Stomach (tissue), 9 donors: ENCODE measurements around the gene OXA1L. TPM values are rescaled to one million over a fixed set of nuclear protein-coding genes. Genes with fewer than 3 reads are reported as not detected.

ENCODE experiments used
- DNase-seq, 2 donors: peaks; one replicate each; pipeline versions ENCODE4 v3.0.0 to v3.0.0-alpha.2; 2013 to 2019
- H3K27ac ChIP-seq, 5 donors: fragments of 200-600 bp in 4 of 5; sonication (generic) in 4 of 5; one replicate each; pipeline ENCODE4 v1.5.1; 2013 to 2019; ENCODE audit warnings: mild to moderate bottlenecking in 1 of 5, moderate library complexity in 1 of 5
- H3K27me3 ChIP-seq, 3 donors: fragments of 200-600 bp; sonication (generic); one replicate each; pipeline ENCODE4 v1.5.1; 2017 to 2019; ENCODE audit warnings: mixed run types in 1 of 3
- H3K36me3 ChIP-seq, 4 donors: fragments of 200-600 bp; sonication (generic); 1 replicate in 3 of 4; 2 replicates in 1 of 4; pipeline ENCODE4 v1.5.1; 2016 to 2019
- H3K4me1 ChIP-seq, 4 donors: fragments of 200-600 bp; sonication (generic); one replicate each; pipeline ENCODE4 v1.5.1; 2016 to 2019
- H3K4me3 ChIP-seq, 4 donors: fragments of 200-600 bp; sonication (generic) in 3 of 4; one replicate each; pipeline ENCODE4 v1.5.1; 2016 to 2019; ENCODE audit warnings: mild to moderate bottlenecking in 1 of 4
- H3K9me3 ChIP-seq, 4 donors: fragments of 200-600 bp; sonication (generic); one replicate each; pipeline ENCODE4 v1.5.1; 2016 to 2019
- CTCF ChIP-seq, 7 experiments: fragments of 450-650 bp in 4 of 7; fragments of 200-600 bp in 3 of 7; sonication (generic) in 3 of 7; IDR thresholded peaks; one replicate each; pipeline ENCODE4 v1.5.1; 2016 to 2019; ENCODE audit warnings: antibody characterized with exemption in 7 of 7, control low read depth in 2 of 7, mild to moderate bottlenecking in 1 of 7
- EP300 ChIP-seq: sonication (generic); formaldehyde crosslinking; IDR thresholded peaks from one replicate; pipeline ENCODE4 v1.6.1; 2017; ENCODE audit warnings: antibody characterized with exemption
- POLR2A ChIP-seq, 4 donors: fragments of 450-650 bp; IDR thresholded peaks; one replicate each; pipeline ENCODE4 v1.6.1; 2016; ENCODE audit warnings: antibody characterized with exemption in 4 of 4, control low read depth in 2 of 4, mild to moderate bottlenecking in 1 of 4, moderate library complexity in 1 of 4
- POLR2AphosphoS5 ChIP-seq, 3 donors: sonication (generic); formaldehyde crosslinking; IDR thresholded peaks; one replicate each; pipeline ENCODE4 v1.6.1; 2016; ENCODE audit warnings: antibody characterized with exemption in 3 of 3
- WGBS, 5 donors: extraction: QIAGEN DNeasy Blood & Tissue Kit in 3 of 5; methylation state at CpG; one replicate each; pipeline versions ENCODE4 v1.1.5 to v1.1.7; 2013 to 2018; 5-methylcytosine and 5-hydroxymethylcytosine counted together
- intact Hi-C: fragments of 100-400 bp; cut with DNase I; formaldehyde crosslinking; loops from one replicate; pipeline ENCODE4 v1.15.1; 2023; ENCODE audit warnings: low total_unique reads
- polyA plus RNA-seq, 3 donors: library from polyadenylated mRNA; stranded (reverse); fragments of 200-250 nt; gene quantifications; one replicate each; pipeline ENCODE4 v1.2.3, GENCODE V29; 2013
- total RNA-seq, 5 donors: library from RNA; depleted of rRNA; stranded (reverse); fragments of >200 nt; gene quantifications; one replicate each; pipeline versions ENCODE4 v1.1.0 to v1.2.3, GENCODE V29; 2014 to 2016
- donor health status: healthy with polysubstance abuse.
- donor health status: Bipolar disorder and iron deficiency.
- donor health status: healthy.

Gene OXA1L
- total and polyA plus RNA-seq, 8 donors = 46.7 to 119 (median 76.0) TPM

- Histone ChIP-seq H3K9me3 (no peaks in the 10 kb centered on the region), H3K36me3 (peaks cover 37 to 76% (median 69%) of the 10 kb centered on the region in 4 donors), H3K4me3 (no peak overlapping the region), H3K27ac (no peak overlapping the region), H3K4me1 (peaks cover 12 to 26% (median 19%) of the 10 kb centered on the region in 4 donors), H3K27me3 (no peaks in the 10 kb centered on the region)
- intact Hi-C loops = no loop called here
- 76 to 87% (median 83%) methylated on average over 8 of the region's 8 CpGs for WGBS, 5 donors
- no peak for DNase-seq
- TF ChIP-seq POLR2AphosphoS5 (IDR thresholded peaks at IDR 0.05) = no peak
- TF ChIP-seq POLR2A (IDR thresholded peaks at IDR 0.05) = no peak
- no peak for TF ChIP-seq EP300
- TF ChIP-seq CTCF (IDR thresholded peaks at IDR 0.05) = no peak
Measured at GRCh38 chr14:22770481-22771187, 4.1 kb downstream of the OXA1L start.

GRCh38 chr14:22772725-22773124, 6.2 kb downstream of the OXA1L start:
- Histone ChIP-seq H3K4me1 (peaks cover 6 to 21% (median 9%) of the 10 kb centered on the region in 4 donors), H3K4me3 (no peak overlapping the region), H3K27me3 (no peaks in the 10 kb centered on the region), H3K36me3 (peaks cover 37 to 84% (median 71%) of the 10 kb centered on the region in 4 donors), H3K9me3 (no peaks in the 10 kb centered on the region), H3K27ac (no peak overlapping the region)
- intact Hi-C loops = no loop called here
- no peak for DNase-seq
- 89 to 100% (median 98%) methylated on average over 1 of the region's 1 CpG for WGBS, 5 donors
- TF ChIP-seq EP300 (no peak), POLR2AphosphoS5 (IDR thresholded peaks at IDR 0.05) (no peak), POLR2A (IDR thresholded peaks at IDR 0.05) (no peak), CTCF (IDR thresholded peaks at IDR 0.05) (no peak)

GRCh38 chr14:22773162-22774010, 6.9 kb downstream of the OXA1L start:
- H3K27ac ChIP-seq = no peak overlapping the region
- 91 to 95% (median 93%) methylated on average over 8 of the region's 8 CpGs for WGBS, 5 donors
- no peaks in the 10 kb centered on the region for H3K9me3 ChIP-seq
- no peak for TF ChIP-seq CTCF (IDR thresholded peaks at IDR 0.05)
- TF ChIP-seq POLR2AphosphoS5 (IDR thresholded peaks at IDR 0.05) = no peak
- TF ChIP-seq EP300 = no peak
- TF ChIP-seq POLR2A (IDR thresholded peaks at IDR 0.05) = no peak
- DNase-seq = no peak
- H3K4me1 ChIP-seq = peaks cover 0 to 18% (median 3%) of the 10 kb centered on the region in 4 donors
- H3K4me3 ChIP-seq = no peak overlapping the region
- H3K36me3 ChIP-seq = peaks cover 37 to 79% (median 64%) of the 10 kb centered on the region in 4 donors
- H3K27me3 ChIP-seq = no peaks in the 10 kb centered on the region
- intact Hi-C loops = no loop called here

GRCh38 chr14:22774011-22774706, 7.7 kb downstream of the OXA1L start:
- DNase-seq = no peak
- H3K4me1 ChIP-seq = peaks cover 0 to 10% (median 0%) of the 10 kb centered on the region in 4 donors
- H3K36me3 ChIP-seq = peaks cover 37 to 71% (median 56%) of the 10 kb centered on the region in 4 donors
- H3K27me3 ChIP-seq = no peaks in the 10 kb centered on the region
- H3K4me3 ChIP-seq = no peak overlapping the region
- 84 to 89% (median 88%) methylated on average over 10 of the region's 10 CpGs for WGBS, 5 donors
- TF ChIP-seq POLR2A (IDR thresholded peaks at IDR 0.05) (no peak), CTCF (IDR thresholded peaks at IDR 0.05) (no peak), POLR2AphosphoS5 (IDR thresholded peaks at IDR 0.05) (peak in 1 of 3 donors; percentile 20)
- H3K27ac ChIP-seq = no peak overlapping the region
- no peaks in the 10 kb centered on the region for H3K9me3 ChIP-seq
- intact Hi-C loops = no loop called here
